C4-2B (cell line): Measurements from ENCODE around the gene HOXB1.

Experiments
- CTCF ChIP-seq: fragments of 450-650 bp; conservative IDR thresholded peaks from 2 replicates; pipeline ENCODE4 v1.5.1; 2017; ENCODE audit warnings: mild to moderate bottlenecking
- ZFX ChIP-seq: fragments of 450-650 bp; IDR thresholded peaks from 2 replicates; pipeline ENCODE4 v1.6.1; 2017

- TF ChIP-seq CTCF (no peak), ZFX (no peak)
Observed at GRCh38 chr17:48570325-48571023, 39.7 kb upstream of the HOXB1 start.
